ENCODE results near the gene CPA1.

CPA1 gene

GRCh38 chr7:130363026-130363847 lies 17.1 kb upstream of the CPA1 start:
- Histone ChIP-seq H3K36me3 (replicated peaks) (no peaks in the 10 kb centered on the region), H3K27ac (peak overlapping the region; percentile 49), H3K4me3 (ENCODE audit: low read depth, low read length) (no peak overlapping the region), H3K27me3 (replicated peaks) (no peaks in the 10 kb centered on the region)
- in situ Hi-C loops (cut with HindIII; ENCODE audit: low pct_ligation_motif_present, low sequenced_read_pairs), result no loop called here
- TF ChIP-seq CTCF (IDR thresholded peaks at IDR 0.05; ENCODE audit: low read depth, low read length, missing control alignments), result no peak
- peak; percentile 95 for DNase-seq

GRCh38 chr7:130364451-130364850 lies 15.8 kb upstream of the CPA1 start:
- no peak for TF ChIP-seq CTCF (IDR thresholded peaks at IDR 0.05; ENCODE audit: low read depth, low read length, missing control alignments)
- H3K27ac ChIP-seq, result no peak overlapping the region

GRCh38 chr7:130365088-130365487 lies 15.2 kb upstream of the CPA1 start:
- Histone ChIP-seq H3K4me3 (ENCODE audit: low read depth, low read length) (no peak overlapping the region), H3K27me3 (replicated peaks) (no peaks in the 10 kb centered on the region), H3K27ac (no peak overlapping the region), H3K36me3 (replicated peaks) (no peaks in the 10 kb centered on the region)
- no peak for TF ChIP-seq CTCF (IDR thresholded peaks at IDR 0.05; ENCODE audit: low read depth, low read length, missing control alignments)
- in situ Hi-C loops (cut with HindIII; ENCODE audit: low pct_ligation_motif_present, low sequenced_read_pairs), result no loop called here
- no peak for DNase-seq

More at GRCh38 chr7:130364451-130364850, 15.8 kb upstream of the CPA1 start:
- Histone ChIP-seq H3K4me3 (ENCODE audit: low read depth, low read length) (no peak overlapping the region), H3K27me3 (replicated peaks) (no peaks in the 10 kb centered on the region), H3K36me3 (replicated peaks) (no peaks in the 10 kb centered on the region)
- DNase-seq, result no peak
- in situ Hi-C loops (cut with HindIII; ENCODE audit: low pct_ligation_motif_present, low sequenced_read_pairs), result no loop called here

- Histone ChIP-seq H3K27ac (no peak overlapping the region), H3K27me3 (replicated peaks) (no peaks in the 10 kb centered on the region), H3K36me3 (replicated peaks) (no peaks in the 10 kb centered on the region), H3K4me3 (ENCODE audit: low read depth, low read length) (no peak overlapping the region)
- in situ Hi-C loops (cut with HindIII; ENCODE audit: low pct_ligation_motif_present, low sequenced_read_pairs), result no loop called here
- TF ChIP-seq CTCF (IDR thresholded peaks at IDR 0.05; ENCODE audit: low read depth, low read length, missing control alignments), result no peak
- no peak for DNase-seq
Observed at GRCh38 chr7:130365511-130366441, 14.5 kb upstream of the CPA1 start.

GRCh38 chr7:130366564-130366963 lies 13.7 kb upstream of the CPA1 start:
- H3K27me3 ChIP-seq (replicated peaks), result no peaks in the 10 kb centered on the region
- H3K36me3 ChIP-seq (replicated peaks), result no peaks in the 10 kb centered on the region
- DNase-seq, result no peak
- H3K4me3 ChIP-seq (ENCODE audit: low read depth, low read length), result no peak overlapping the region
- no peak for TF ChIP-seq CTCF (IDR thresholded peaks at IDR 0.05; ENCODE audit: low read depth, low read length, missing control alignments)
- in situ Hi-C loops (cut with HindIII; ENCODE audit: low pct_ligation_motif_present, low sequenced_read_pairs), result no loop called here
- no peak overlapping the region for H3K27ac ChIP-seq

Measured in brain microvascular endothelial cell (primary cell).